Measurements from ENCODE around the gene DKC1. TPM values are rescaled to one million over a fixed set of nuclear protein-coding genes. Genes with fewer than 3 reads are reported as not detected.

DKC1 gene
- total and polyA plus RNA-seq, 2 experiments from 2014 or later, result 120 to 165 TPM

DNA sequence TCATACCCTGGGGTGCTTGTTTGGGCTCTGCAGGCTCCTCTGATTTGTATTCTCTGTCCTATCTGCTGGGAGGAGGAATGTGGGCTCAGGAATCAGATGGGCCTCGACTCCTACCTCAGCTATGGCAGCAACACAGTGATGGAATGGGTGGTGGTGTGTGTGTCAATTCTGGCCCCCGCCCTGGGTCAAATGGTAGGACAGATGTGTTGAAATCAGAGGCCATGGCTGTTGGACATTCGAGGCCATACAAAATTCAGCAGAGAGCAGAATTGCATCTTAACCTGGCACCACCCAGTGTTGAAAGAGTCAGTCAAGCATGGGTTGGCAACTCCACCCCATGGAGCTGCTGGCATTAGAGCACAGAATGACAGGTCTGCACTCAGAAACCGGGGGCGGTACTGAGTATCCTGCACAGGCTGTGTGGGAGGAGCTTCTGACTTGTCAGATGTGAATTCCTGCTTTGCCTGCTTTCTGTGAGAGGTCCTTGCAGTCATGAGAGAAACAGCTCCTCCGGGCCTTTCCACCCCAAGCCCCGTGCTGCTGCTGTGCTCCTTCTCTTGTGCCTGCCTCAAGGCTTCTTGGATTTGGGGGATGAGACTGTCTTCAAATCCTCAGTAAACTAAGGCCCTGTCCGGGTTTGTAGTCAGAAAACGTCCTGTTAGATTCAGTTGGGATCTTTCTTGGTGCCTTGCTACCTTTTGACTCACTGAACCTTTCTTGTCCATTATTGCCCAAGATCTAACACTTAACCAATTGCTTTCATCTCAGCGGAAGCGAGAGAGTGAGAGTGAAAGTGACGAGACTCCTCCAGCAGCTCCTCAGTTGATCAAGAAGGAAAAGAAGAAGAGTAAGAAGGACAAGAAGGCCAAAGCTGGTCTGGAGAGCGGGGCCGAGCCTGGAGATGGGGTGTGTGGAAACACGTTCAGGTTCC is 13.0 kb downstream of the DKC1 start:
- H3K27ac Mint-ChIP-seq, result no peak overlapping the region
- TF ChIP-seq NANOG (IDR thresholded peaks at IDR 0.05; ENCODE audit: borderline replicate concordance), result no peak
- TF ChIP-seq CREB1 (CRISPR knock-in tag; IDR thresholded peaks at IDR 0.05; ENCODE audit: low read depth), result no peak
- TF ChIP-seq JUNB (IDR thresholded peaks at IDR 0.05; ENCODE audit: unreplicated experiment), result no peak
- TF ChIP-seq, protein P1, sequence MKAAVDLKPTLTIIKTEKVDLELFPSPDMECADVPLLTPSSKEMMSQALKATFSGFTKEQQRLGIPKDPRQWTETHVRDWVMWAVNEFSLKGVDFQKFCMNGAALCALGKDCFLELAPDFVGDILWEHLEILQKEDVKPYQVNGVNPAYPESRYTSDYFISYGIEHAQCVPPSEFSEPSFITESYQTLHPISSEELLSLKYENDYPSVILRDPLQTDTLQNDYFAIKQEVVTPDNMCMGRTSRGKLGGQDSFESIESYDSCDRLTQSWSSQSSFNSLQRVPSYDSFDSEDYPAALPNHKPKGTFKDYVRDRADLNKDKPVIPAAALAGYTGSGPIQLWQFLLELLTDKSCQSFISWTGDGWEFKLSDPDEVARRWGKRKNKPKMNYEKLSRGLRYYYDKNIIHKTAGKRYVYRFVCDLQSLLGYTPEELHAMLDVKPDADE (IDR thresholded peaks at IDR 0.05), result no peak
- no peak for TF ChIP-seq EZH2phosphoT487 (IDR thresholded peaks at IDR 0.05; ENCODE audit: unreplicated experiment)

DNA sequence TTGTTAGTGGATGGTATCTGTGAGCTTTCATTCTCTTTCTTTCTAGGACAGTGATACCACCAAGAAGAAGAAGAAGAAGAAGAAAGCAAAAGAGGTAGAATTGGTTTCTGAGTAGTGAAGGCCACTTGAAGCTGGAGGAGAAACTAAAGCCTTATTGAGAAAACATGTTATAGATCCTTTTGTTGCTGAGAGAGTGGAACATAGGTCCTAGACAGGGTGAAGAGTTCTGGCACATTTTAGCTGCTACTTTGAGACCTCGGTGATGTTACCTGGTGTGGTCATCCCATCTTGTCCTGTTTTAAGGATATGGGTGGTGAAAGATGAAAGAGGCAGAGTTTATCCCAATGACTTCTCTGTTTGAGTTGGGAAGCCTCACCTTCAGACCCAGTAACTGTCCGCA is 14.1 kb downstream of the DKC1 start:
- H3K9me3 Mint-ChIP-seq, result no peaks in the 10 kb centered on the region
- peaks cover 16% of the 10 kb centered on the region for H3K36me3 ChIP-seq (ENCODE audit: insufficient read depth)
- ATAC-seq (no peak), DNase-seq (ENCODE audit: low spot score) (no peak)
- no peak overlapping the region for H3K4me2 ChIP-seq
- no peaks in the 10 kb centered on the region for H3K4me1 ChIP-seq (ENCODE audit: insufficient read depth)
- H3K27ac Mint-ChIP-seq, result no peak overlapping the region
- H2AFZ ChIP-seq, result no peak overlapping the region
- H3K36me3 Mint-ChIP-seq (ENCODE audit: low read depth), result peaks cover 69% of the 10 kb centered on the region
- no peak overlapping the region for H3K27ac ChIP-seq (ENCODE audit: low read depth)
- peaks cover 1% of the 10 kb centered on the region for H3K27me3 Mint-ChIP-seq (ENCODE audit: insufficient read depth, low read depth, poor library complexity)
- no peaks in the 10 kb centered on the region for H4K20me1 ChIP-seq (replicated peaks; ENCODE audit: insufficient read depth)
- no peak overlapping the region for H3K4me3 ChIP-seq
- H3K9me2 ChIP-seq (ENCODE audit: insufficient read depth), result no peaks in the 10 kb centered on the region
- peaks cover 8% of the 10 kb centered on the region for H3K4me1 Mint-ChIP-seq
- no peaks in the 10 kb centered on the region; the same call in 1 of the 2 replicates for H3K79me2 ChIP-seq (replicated peaks; ENCODE audit: insufficient read depth)
- no peak overlapping the region for H3K4me3 Mint-ChIP-seq
- H3K27me3 ChIP-seq (ENCODE audit: insufficient read depth), result no peaks in the 10 kb centered on the region
- no peaks in the 10 kb centered on the region for H3F3A ChIP-seq (replicated peaks; ENCODE audit: low read depth)
- TF ChIP-seq ZNF462 (CRISPR knock-in tag; IDR thresholded peaks at IDR 0.05) (no peak), STAT1 (IDR thresholded peaks at IDR 0.05; ENCODE audit: unreplicated experiment) (no peak), EZH2phosphoT487 (IDR thresholded peaks at IDR 0.05; ENCODE audit: unreplicated experiment) (no peak), NANOG (IDR thresholded peaks at IDR 0.05; ENCODE audit: borderline replicate concordance) (no peak), JUNB (IDR thresholded peaks at IDR 0.05; ENCODE audit: unreplicated experiment) (no peak), ZNF114 (CRISPR knock-in tag; IDR thresholded peaks at IDR 0.05) (no peak)
- TF ChIP-seq, protein P2, sequence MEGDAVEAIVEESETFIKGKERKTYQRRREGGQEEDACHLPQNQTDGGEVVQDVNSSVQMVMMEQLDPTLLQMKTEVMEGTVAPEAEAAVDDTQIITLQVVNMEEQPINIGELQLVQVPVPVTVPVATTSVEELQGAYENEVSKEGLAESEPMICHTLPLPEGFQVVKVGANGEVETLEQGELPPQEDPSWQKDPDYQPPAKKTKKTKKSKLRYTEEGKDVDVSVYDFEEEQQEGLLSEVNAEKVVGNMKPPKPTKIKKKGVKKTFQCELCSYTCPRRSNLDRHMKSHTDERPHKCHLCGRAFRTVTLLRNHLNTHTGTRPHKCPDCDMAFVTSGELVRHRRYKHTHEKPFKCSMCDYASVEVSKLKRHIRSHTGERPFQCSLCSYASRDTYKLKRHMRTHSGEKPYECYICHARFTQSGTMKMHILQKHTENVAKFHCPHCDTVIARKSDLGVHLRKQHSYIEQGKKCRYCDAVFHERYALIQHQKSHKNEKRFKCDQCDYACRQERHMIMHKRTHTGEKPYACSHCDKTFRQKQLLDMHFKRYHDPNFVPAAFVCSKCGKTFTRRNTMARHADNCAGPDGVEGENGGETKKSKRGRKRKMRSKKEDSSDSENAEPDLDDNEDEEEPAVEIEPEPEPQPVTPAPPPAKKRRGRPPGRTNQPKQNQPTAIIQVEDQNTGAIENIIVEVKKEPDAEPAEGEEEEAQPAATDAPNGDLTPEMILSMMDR (conservative IDR thresholded peaks at IDR 0.05; ENCODE audit: low read depth in 2 of 2), result no peak

More for the DNA sequence above, 13.0 kb downstream of the DKC1 start:
- Histone ChIP-seq H2AFZ (no peak overlapping the region), H3K9me2 (ENCODE audit: insufficient read depth) (no peaks in the 10 kb centered on the region), H3K4me2 (no peak overlapping the region), H3K4me1 (ENCODE audit: insufficient read depth) (no peaks in the 10 kb centered on the region), H3K36me3 (ENCODE audit: insufficient read depth) (peaks cover 21% of the 10 kb centered on the region), H3K27me3 (ENCODE audit: insufficient read depth) (no peaks in the 10 kb centered on the region), H4K20me1 (replicated peaks; ENCODE audit: insufficient read depth) (peaks cover 5% of the 10 kb centered on the region; the same call in 1 of the 2 replicates), H3F3A (replicated peaks; ENCODE audit: low read depth) (no peaks in the 10 kb centered on the region), H3K4me3 (no peak overlapping the region), H3K79me2 (replicated peaks; ENCODE audit: insufficient read depth) (peaks cover 4% of the 10 kb centered on the region; the same call in 1 of the 2 replicates), H3K27ac (ENCODE audit: low read depth) (no peak overlapping the region)
- H3K36me3 Mint-ChIP-seq (ENCODE audit: low read depth), result peaks cover 80% of the 10 kb centered on the region
- peaks cover 1% of the 10 kb centered on the region for H3K27me3 Mint-ChIP-seq (ENCODE audit: insufficient read depth, low read depth, poor library complexity)
- H3K4me1 Mint-ChIP-seq, result peaks cover 8% of the 10 kb centered on the region
- H3K4me3 Mint-ChIP-seq, result no peak overlapping the region
- DNase-seq (ENCODE audit: low spot score), result no peak
- H3K9me3 Mint-ChIP-seq, result no peaks in the 10 kb centered on the region
- no peak for ATAC-seq

Data from GM23338 (cell line).